ENCODE measurements around the gene NPR3.
"Not testable (repeated sequence)": the region's sequence is repeated elsewhere in the genome, so short reads cannot be mapped to it uniquely, and the experiment has no call there.

The NPR3 gene

GRCh38 chr5:32769711-32770110 is 58.6 kb downstream of the NPR3 start:
- DNase-seq, result no peak

GRCh38 chr5:32770444-32770843 is 59.3 kb downstream of the NPR3 start:
- DNase-seq, result no peak

GRCh38 chr5:32771037-32771436 is 59.9 kb downstream of the NPR3 start:
- DNase-seq, result no peak

- no peak for DNase-seq
Observed at GRCh38 chr5:32773944-32774343, 62.8 kb downstream of the NPR3 start.

- DNase-seq, result no peak
Observed at GRCh38 chr5:32776200-32776599, 65.1 kb downstream of the NPR3 start.

GRCh38 chr5:32777222-32777621 is 66.1 kb downstream of the NPR3 start:
- no peak for DNase-seq

- DNase-seq, result no peak
Observed at GRCh38 chr5:32777733-32778132, 66.6 kb downstream of the NPR3 start.

- DNase-seq, result no peak
Observed at GRCh38 chr5:32778403-32778802, 67.3 kb downstream of the NPR3 start.

- DNase-seq, result no peak
Observed at GRCh38 chr5:32779754-32780415, 68.8 kb downstream of the NPR3 start.

- DNase-seq, result no peak
Observed at GRCh38 chr5:32780508-32780919, 69.4 kb downstream of the NPR3 start.

- no peak for DNase-seq
Observed at GRCh38 chr5:32783661-32784060, 72.5 kb downstream of the NPR3 start.

- no peak for DNase-seq
Observed at GRCh38 chr5:32785611-32786254, 74.6 kb downstream of the NPR3 start.

GRCh38 chr5:32786311-32786710 is 75.2 kb downstream of the NPR3 start:
- no peak for DNase-seq

GRCh38 chr5:32790411-32790951 is 79.4 kb downstream of the NPR3 start:
- no peak for DNase-seq

GRCh38 chr5:32791536-32792243 is 80.6 kb downstream of the NPR3 start:
- DNase-seq, result no peak

- no peak for DNase-seq
Observed at GRCh38 chr5:32794086-32794485, 83.0 kb downstream of the NPR3 start.

GRCh38 chr5:32802764-32803163 is 91.6 kb downstream of the NPR3 start:
- no peak for DNase-seq

- no peak for DNase-seq
Observed at GRCh38 chr5:32803656-32804055, 92.5 kb downstream of the NPR3 start.

- DNase-seq, result not testable (repeated sequence)
Observed at GRCh38 chr5:32805462-32805861, 94.3 kb downstream of the NPR3 start.

GRCh38 chr5:32805971-32806638 is 95.0 kb downstream of the NPR3 start:
- no peak for DNase-seq

GRCh38 chr5:32808783-32809182 is 97.7 kb downstream of the NPR3 start:
- DNase-seq, result no peak

GRCh38 chr5:32810804-32811203 is 99.7 kb downstream of the NPR3 start:
- DNase-seq, result no peak

- DNase-seq, result no peak
Observed at GRCh38 chr5:32812399-32812798, 101.3 kb downstream of the NPR3 start.

Data from NCI-H1436 treated with DMSO at 0.1 percent for 48 hours (cell line).